ENCODE data around the gene IL13RA1.

GRCh38 chrX:118702741-118703140 lies 24.7 kb upstream of the IL13RA1 start:
- TF ChIP-seq CTCF (IDR thresholded peaks at IDR 0.05) (no peak), POLR2AphosphoS5 (IDR thresholded peaks at IDR 0.05) (no peak), POLR2A (IDR thresholded peaks at IDR 0.05) (no peak)
